Right lobe of liver (tissue), 6 donors: Measurements from ENCODE around the gene RNF34. TPM values are rescaled to one million over a fixed set of nuclear protein-coding genes. Genes with fewer than 3 reads are reported as not detected.

Experiments used
- ATAC-seq, 4 donors: fragments of 200-7000 bp; cut with Tn5 transposase; one replicate each; pipeline ENCODE4 v1.9.1; 2020; ENCODE audit warnings: mild to moderate bottlenecking in 4 of 4, moderate library complexity in 4 of 4
- DNase-seq, 3 donors: peaks; one replicate each; pipeline ENCODE4 v3.0.0-alpha.2; 2020
- H3K27ac ChIP-seq, 3 donors: fragments of 200-600 bp; one replicate each; pipeline ENCODE4 v1.8.0; 2022
- H3K27me3 ChIP-seq, 2 donors: fragments of 200-600 bp; one replicate each; pipeline ENCODE4 v1.8.0; 2022
- H3K36me3 ChIP-seq, 4 donors: fragments of 200-600 bp; sonication (generic) in 1 of 4; one replicate each; pipeline versions ENCODE4 v1.5.1 to v1.8.0; 2017 to 2022; ENCODE audit warnings: control low read depth in 1 of 4
- H3K4me1 ChIP-seq, 4 donors: fragments of 200-600 bp; sonication (generic) in 1 of 4; one replicate each; pipeline versions ENCODE4 v1.5.1 to v1.8.0; 2017 to 2022; ENCODE audit warnings: control low read depth in 1 of 4
- H3K4me3 ChIP-seq, 3 donors: fragments of 200-600 bp; one replicate each; pipeline ENCODE4 v1.8.0; 2022
- H3K9me3 ChIP-seq, 4 donors: fragments of 200-600 bp; sonication (generic) in 1 of 4; one replicate each; pipeline versions ENCODE4 v1.5.1 to v1.8.0; 2017 to 2022; ENCODE audit warnings: control low read depth in 1 of 4
- CTCF ChIP-seq, 4 donors: fragments of 200-600 bp in 3 of 4; fragments of 450-650 bp in 1 of 4; IDR thresholded peaks; one replicate each; pipeline versions ENCODE4 v1.5.1 to v1.8.0; 2016 to 2022; ENCODE audit warnings: antibody characterized with exemption in 4 of 4, mild to moderate bottlenecking in 2 of 4
- POLR2A ChIP-seq: fragments of 450-650 bp; IDR thresholded peaks from one replicate; pipeline ENCODE4 v1.6.1; 2017; ENCODE audit warnings: antibody characterized with exemption, mild to moderate bottlenecking
- WGBS: methylation state at CpG from one replicate; pipeline ENCODE4 v1.1.6; 2018; ENCODE audit warnings: low coverage, low lambda C conversion rate; ENCODE audit not compliant: insufficient coverage; ENCODE audit errors: missing lambda C conversion rate; 5-methylcytosine and 5-hydroxymethylcytosine counted together
- intact Hi-C, 2 donors: fragments of 100-400 bp; cut with DNase I; formaldehyde crosslinking; loops; one replicate each; pipeline versions ENCODE4 v1.11.2 to v1.14.1; 2022
- total RNA-seq, 6 experiments: library from RNA; depleted of rRNA in 2 of 6; stranded (reverse); fragments of >200 nt in 2 of 6; fragmentation: NEBNext Ultra II Directional in 3 of 6; extraction: Animal tissue kit (Norgen Biotek cat#: 25700) in 3 of 6; gene quantifications; one replicate each; pipeline versions ENCODE4 v1.1.0 to v1.2.4, GENCODE V29; 2016 to 2023
- donor health status: DM: no; HTN: yes; CAD: no.
- donor health status: DM: no; HTN: no; CAD: no.
- donor health status: DM: no; HTN: no; CAD: no.
- donor health status: DM: no; HTN: yes; CAD: no.
- donor health status: DM: no; HTN: yes; CAD: no.

RNF34 gene
- total RNA-seq, 6 experiments from 2014 or later, result 11.7 to 22.3 (median 14.6) TPM

GRCh38 chr12:121442028-121442948 is 42.4 kb downstream of the RNF34 start:
- Histone ChIP-seq H3K4me3 (no peak overlapping the region), H3K27ac (no peak overlapping the region), H3K4me1 (peaks cover 0 to 7% (median 3%) of the 10 kb centered on the region in 4 donors), H3K9me3 (no peaks in the 10 kb centered on the region), H3K27me3 (no peaks in the 10 kb centered on the region), H3K36me3 (peaks cover 0 to 23% (median 9%) of the 10 kb centered on the region in 4 donors)
- 93% methylated on average over 16 of the region's 68 CpGs for WGBS
- ATAC-seq, result no peak
- no peak for DNase-seq
- intact Hi-C loops, result loop anchor here in 1 of 2 donors (10.0 kb wide), 1 partner anchor 117 kb away; no protein-coding TSS in a partner anchor
- TF ChIP-seq CTCF (IDR thresholded peaks at IDR 0.05), result no peak
- no peak for TF ChIP-seq POLR2A

GRCh38 chr12:121443193-121443870 is 43.4 kb downstream of the RNF34 start:
- 0% methylated on average over 1 of the region's 20 CpGs for WGBS
- no peaks in the 10 kb centered on the region for H3K9me3 ChIP-seq
- no peak overlapping the region for H3K27ac ChIP-seq
- ATAC-seq (peak; percentile 91 to 95 (median 94)), DNase-seq (peak; percentile 83 to 88 (median 87))
- no peaks in the 10 kb centered on the region for H3K27me3 ChIP-seq
- TF ChIP-seq CTCF (IDR thresholded peaks at IDR 0.05), result peak; percentile 82 to 87 (median 85)
- no peak for TF ChIP-seq POLR2A
- no peak overlapping the region for H3K4me3 ChIP-seq
- peaks cover 0 to 23% (median 9%) of the 10 kb centered on the region in 4 donors for H3K36me3 ChIP-seq
- intact Hi-C loops, result loop anchor here in 1 of 2 donors (10.0 kb wide), 1 partner anchor 119 kb away; no protein-coding TSS in a partner anchor
- peaks cover 0 to 9% (median 3%) of the 10 kb centered on the region in 4 donors for H3K4me1 ChIP-seq

- no peak overlapping the region for H3K27ac ChIP-seq
- intact Hi-C loops, result loop anchor here in 1 of 2 donors (10.0 kb wide), 1 partner anchor 119 kb away; no protein-coding TSS in a partner anchor
- H3K9me3 ChIP-seq, result no peaks in the 10 kb centered on the region
- H3K36me3 ChIP-seq, result peaks cover 0 to 16% (median 8%) of the 10 kb centered on the region in 4 donors
- ATAC-seq (no peak), DNase-seq (peak in 1 of 3 donors; percentile 58)
- H3K4me3 ChIP-seq, result no peak overlapping the region
- H3K4me1 ChIP-seq, result peaks cover 0 to 9% (median 3%) of the 10 kb centered on the region in 4 donors
- H3K27me3 ChIP-seq, result no peaks in the 10 kb centered on the region
- 65% methylated on average over 4 of the region's 45 CpGs for WGBS
- no peak for TF ChIP-seq CTCF (IDR thresholded peaks at IDR 0.05)
- no peak for TF ChIP-seq POLR2A
Measured at GRCh38 chr12:121443911-121444841, 44.3 kb downstream of the RNF34 start.

- Histone ChIP-seq H3K4me3 (no peak overlapping the region), H3K27me3 (no peaks in the 10 kb centered on the region), H3K27ac (no peak overlapping the region), H3K36me3 (peaks cover 0 to 16% (median 7%) of the 10 kb centered on the region in 4 donors), H3K4me1 (peaks cover 0 to 9% (median 3%) of the 10 kb centered on the region in 4 donors), H3K9me3 (no peaks in the 10 kb centered on the region)
- TF ChIP-seq POLR2A, result no peak
- no peak for TF ChIP-seq CTCF (IDR thresholded peaks at IDR 0.05)
- WGBS, result 78% methylated on average over 1 of the region's 4 CpGs
- intact Hi-C loops, result loop anchor here in 1 of 2 donors (10.0 kb wide), 1 partner anchor 120 kb away; no protein-coding TSS in a partner anchor
- DNase-seq (no peak), ATAC-seq (no peak)
Measured at GRCh38 chr12:121444842-121445202, 44.9 kb downstream of the RNF34 start.
